Measurements from ENCODE around the gene KIF4A.
"Not testable (repeated sequence)": the region's sequence is repeated elsewhere in the genome, so short reads cannot be mapped to it uniquely, and the experiment has no call there.

Gene KIF4A

GRCh38 chrX:70293621-70294020 lies 3.7 kb downstream of the KIF4A start:
- no peak for DNase-seq

- DNase-seq, result no peak
These were observed 11.8 kb downstream of the KIF4A start for GRCh38 chrX:70301716-70302115.

- no peak for DNase-seq
These were observed 23.6 kb downstream of the KIF4A start for GRCh38 chrX:70313503-70313902.

- DNase-seq, result no peak
These were observed 32.9 kb downstream of the KIF4A start for GRCh38 chrX:70322784-70323183.

- not testable (repeated sequence) for DNase-seq
These were observed 33.7 kb downstream of the KIF4A start for GRCh38 chrX:70323628-70324027.

- no peak for DNase-seq
These were observed 34.4 kb downstream of the KIF4A start for GRCh38 chrX:70324326-70324725.

GRCh38 chrX:70331161-70331560 lies 41.3 kb downstream of the KIF4A start:
- no peak for DNase-seq

GRCh38 chrX:70332600-70332999 lies 42.7 kb downstream of the KIF4A start:
- DNase-seq, result no peak

GRCh38 chrX:70336767-70337166 lies 46.9 kb downstream of the KIF4A start:
- no peak for DNase-seq

GRCh38 chrX:70338290-70338689 lies 48.4 kb downstream of the KIF4A start:
- DNase-seq, result no peak

GRCh38 chrX:70343435-70343834 lies 53.5 kb downstream of the KIF4A start:
- DNase-seq, result no peak

- no peak for DNase-seq
These were observed 56.6 kb downstream of the KIF4A start for GRCh38 chrX:70346418-70347070.

- DNase-seq, result not testable (repeated sequence)
These were observed 58.9 kb downstream of the KIF4A start for GRCh38 chrX:70348825-70349224.

GRCh38 chrX:70349367-70350125 lies 59.6 kb downstream of the KIF4A start:
- DNase-seq, result not testable (repeated sequence)

- DNase-seq, result no peak
These were observed 62.6 kb downstream of the KIF4A start for GRCh38 chrX:70352496-70352895.

- no peak for DNase-seq
These were observed 63.6 kb downstream of the KIF4A start for GRCh38 chrX:70353514-70353913.

GRCh38 chrX:70354716-70355115 lies 64.8 kb downstream of the KIF4A start:
- DNase-seq, result no peak

- no peak for DNase-seq
These were observed 69.6 kb downstream of the KIF4A start for GRCh38 chrX:70359458-70359857.

GRCh38 chrX:70360366-70360765 lies 70.5 kb downstream of the KIF4A start:
- DNase-seq, result no peak

GRCh38 chrX:70368731-70369130 lies 78.8 kb downstream of the KIF4A start:
- not testable (repeated sequence) for DNase-seq

GRCh38 chrX:70386235-70386634 lies 96.3 kb downstream of the KIF4A start:
- no peak for DNase-seq

- DNase-seq, result no peak
These were observed 109.0 kb downstream of the KIF4A start for GRCh38 chrX:70398899-70399298.

- DNase-seq, result not testable (repeated sequence)
These were observed 110.3 kb downstream of the KIF4A start for GRCh38 chrX:70400181-70400580.

- no peak for DNase-seq
These were observed 112.8 kb downstream of the KIF4A start for GRCh38 chrX:70402721-70403120.

- DNase-seq, result no peak
These were observed 115.1 kb downstream of the KIF4A start for GRCh38 chrX:70405003-70405402.
